Measurements from ENCODE around the gene USP32. TPM values are rescaled to one million over a fixed set of nuclear protein-coding genes. Genes with fewer than 3 reads are reported as not detected.

Gene USP32
- total RNA-seq, 4 donors from 2014 or later, result 56.3 to 72.0 (median 60.9) TPM

- 78 to 81% methylated on average over 6 of the region's 6 CpGs for WGBS, 2 donors
- no peak overlapping the region for H3K4me3 ChIP-seq (ENCODE audit: low read depth, poor library complexity, severe bottlenecking)
- TF ChIP-seq POLR2A (IDR thresholded peaks at IDR 0.05), result no peak
- no peak for TF ChIP-seq CTCF (IDR thresholded peaks at IDR 0.05)
- intact Hi-C loops (cut with DNase I; ENCODE audit: low total_unique reads), result no loop called here
- DNase-seq (ENCODE audit: low spot score in 2 of 2), result no peak
Measured at GRCh38 chr17:60372790-60373483, 19.0 kb downstream of the USP32 start.

- WGBS, 2 donors, result 72% methylated on average over 4 of the region's 4 CpGs
- no peak for DNase-seq (ENCODE audit: low spot score in 2 of 2)
- intact Hi-C loops (cut with DNase I; ENCODE audit: low total_unique reads), result no loop called here
- H3K4me3 ChIP-seq (ENCODE audit: low read depth, poor library complexity, severe bottlenecking), result no peak overlapping the region
- no peak for TF ChIP-seq POLR2A (IDR thresholded peaks at IDR 0.05)
- no peak for TF ChIP-seq CTCF (IDR thresholded peaks at IDR 0.05)
Measured at GRCh38 chr17:60371818-60372510, 20.0 kb downstream of the USP32 start.

- intact Hi-C loops (cut with DNase I; ENCODE audit: low total_unique reads), result no loop called here
- WGBS, 2 donors, result 89 to 92% methylated on average over 3 of the region's 3 CpGs
- no peak overlapping the region for H3K4me3 ChIP-seq (ENCODE audit: low read depth, poor library complexity, severe bottlenecking)
- DNase-seq (ENCODE audit: low spot score in 2 of 2), result no peak
- no peak for TF ChIP-seq POLR2A (IDR thresholded peaks at IDR 0.05)
- TF ChIP-seq CTCF (IDR thresholded peaks at IDR 0.05), result no peak
Measured at GRCh38 chr17:60371416-60371815, 20.5 kb downstream of the USP32 start.

- 95 to 100% methylated on average over 2 of the region's 2 CpGs for WGBS, 2 donors
- intact Hi-C loops (cut with DNase I; ENCODE audit: low total_unique reads), result no loop called here
- DNase-seq (ENCODE audit: low spot score in 2 of 2), result no peak
- TF ChIP-seq POLR2A (IDR thresholded peaks at IDR 0.05) (no peak), CTCF (IDR thresholded peaks at IDR 0.05) (no peak)
- H3K4me3 ChIP-seq (ENCODE audit: low read depth, poor library complexity, severe bottlenecking), result no peak overlapping the region
Measured at GRCh38 chr17:60369727-60370126, 22.2 kb downstream of the USP32 start.

GRCh38 chr17:60363700-60364405 is 28.1 kb downstream of the USP32 start:
- intact Hi-C loops (cut with DNase I; ENCODE audit: low total_unique reads), result no loop called here
- DNase-seq (ENCODE audit: low spot score in 2 of 2), result no peak
- no peak overlapping the region for H3K4me3 ChIP-seq (ENCODE audit: low read depth, poor library complexity, severe bottlenecking)
- 93% methylated on average over 3 of the region's 3 CpGs for WGBS, 2 donors
- TF ChIP-seq CTCF (IDR thresholded peaks at IDR 0.05), result no peak
- TF ChIP-seq POLR2A (IDR thresholded peaks at IDR 0.05), result no peak
